Measurements from ENCODE around the gene TENM4.
A peak's percentile ranks its signal among the peaks of the same experiment; 100 is the strongest.

The TENM4 gene

GRCh38 chr11:79039122-79039521 is 401.7 kb downstream of the TENM4 start:
- no peak overlapping the region for H3K4me3 ChIP-seq (ENCODE audit: low read depth, low read length)
- DNase-seq (ENCODE audit: low read depth): no peak
- TF ChIP-seq, protein P1, sequence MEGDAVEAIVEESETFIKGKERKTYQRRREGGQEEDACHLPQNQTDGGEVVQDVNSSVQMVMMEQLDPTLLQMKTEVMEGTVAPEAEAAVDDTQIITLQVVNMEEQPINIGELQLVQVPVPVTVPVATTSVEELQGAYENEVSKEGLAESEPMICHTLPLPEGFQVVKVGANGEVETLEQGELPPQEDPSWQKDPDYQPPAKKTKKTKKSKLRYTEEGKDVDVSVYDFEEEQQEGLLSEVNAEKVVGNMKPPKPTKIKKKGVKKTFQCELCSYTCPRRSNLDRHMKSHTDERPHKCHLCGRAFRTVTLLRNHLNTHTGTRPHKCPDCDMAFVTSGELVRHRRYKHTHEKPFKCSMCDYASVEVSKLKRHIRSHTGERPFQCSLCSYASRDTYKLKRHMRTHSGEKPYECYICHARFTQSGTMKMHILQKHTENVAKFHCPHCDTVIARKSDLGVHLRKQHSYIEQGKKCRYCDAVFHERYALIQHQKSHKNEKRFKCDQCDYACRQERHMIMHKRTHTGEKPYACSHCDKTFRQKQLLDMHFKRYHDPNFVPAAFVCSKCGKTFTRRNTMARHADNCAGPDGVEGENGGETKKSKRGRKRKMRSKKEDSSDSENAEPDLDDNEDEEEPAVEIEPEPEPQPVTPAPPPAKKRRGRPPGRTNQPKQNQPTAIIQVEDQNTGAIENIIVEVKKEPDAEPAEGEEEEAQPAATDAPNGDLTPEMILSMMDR (IDR thresholded peaks at IDR 0.05; ENCODE audit: low read depth, low read length, missing control alignments): no peak

DNA sequence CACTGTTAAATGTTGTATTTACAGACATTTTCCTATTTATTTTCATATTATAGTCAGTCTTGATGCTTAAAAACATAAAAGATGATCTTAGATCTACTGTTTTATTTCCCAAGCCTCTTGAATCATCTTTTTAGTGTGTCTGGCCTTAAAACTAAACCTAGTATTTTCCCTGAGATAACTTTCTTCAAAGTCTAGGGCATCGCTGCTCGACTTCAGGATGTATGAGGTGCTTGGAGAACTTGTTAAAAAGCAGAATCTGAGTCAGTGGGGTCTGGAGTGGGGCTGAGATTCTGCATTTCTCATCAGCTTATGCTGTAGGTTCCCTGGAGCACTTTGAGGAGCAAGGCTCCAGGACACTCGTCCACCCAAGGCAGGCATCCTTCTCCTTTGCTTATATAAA is 404.9 kb downstream of the TENM4 start:
- DNase-seq (ENCODE audit: low read depth): no peak
- TF ChIP-seq, protein P1 (IDR thresholded peaks at IDR 0.05; ENCODE audit: low read depth, low read length, missing control alignments): no peak
- H3K4me3 ChIP-seq (ENCODE audit: low read depth, low read length): no peak overlapping the region

DNA sequence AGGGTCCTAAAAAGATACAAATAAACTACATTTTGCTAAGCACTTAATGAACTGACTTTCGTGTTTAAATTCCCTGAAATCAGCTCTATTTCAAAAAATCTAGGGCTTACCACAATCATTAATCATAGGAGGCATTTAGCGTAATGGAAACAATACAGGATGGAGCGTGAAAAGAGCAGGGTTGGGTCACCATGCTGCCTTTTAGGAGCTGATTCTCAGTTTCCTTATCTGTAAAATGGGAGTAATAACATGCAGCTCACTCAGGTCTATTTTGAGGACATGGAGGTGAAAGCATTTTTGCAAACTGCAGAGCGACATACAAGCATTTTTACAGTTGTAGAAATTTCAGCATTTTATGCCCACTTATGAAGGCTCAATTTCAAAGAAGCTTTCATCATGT is 407.0 kb downstream of the TENM4 start:
- H3K4me3 ChIP-seq (ENCODE audit: low read depth, low read length): no peak overlapping the region
- no peak for DNase-seq (ENCODE audit: low read depth)
- TF ChIP-seq, protein P1 (IDR thresholded peaks at IDR 0.05; ENCODE audit: low read depth, low read length, missing control alignments): no peak

DNA sequence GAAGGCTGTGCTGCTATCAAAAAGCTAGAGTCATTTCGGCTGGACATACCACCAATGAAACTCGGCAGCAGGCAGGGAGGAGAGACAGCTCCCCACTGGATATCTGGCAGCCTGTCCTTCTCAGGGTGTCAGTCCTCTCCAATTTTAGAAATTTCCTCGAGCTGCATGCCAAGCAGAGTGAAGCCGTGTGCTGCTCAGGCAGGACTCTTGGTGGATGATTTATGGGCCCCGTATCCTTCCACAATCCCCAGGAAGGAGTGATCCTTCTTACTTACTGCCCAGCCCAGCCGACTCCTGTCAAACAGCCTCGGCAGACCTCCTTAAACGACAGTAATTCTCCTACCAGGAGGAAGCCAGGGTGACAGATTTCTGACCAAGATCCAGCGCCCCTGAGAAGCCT is 410.4 kb downstream of the TENM4 start:
- TF ChIP-seq, protein P1 (IDR thresholded peaks at IDR 0.05; ENCODE audit: low read depth, low read length, missing control alignments): no peak
- H3K4me3 ChIP-seq (ENCODE audit: low read depth, low read length): no peak overlapping the region
- no peak for DNase-seq (ENCODE audit: low read depth)

GRCh38 chr11:79028225-79028624 is 412.6 kb downstream of the TENM4 start:
- DNase-seq (ENCODE audit: low read depth): no peak
- no peak overlapping the region for H3K4me3 ChIP-seq (ENCODE audit: low read depth, low read length)
- TF ChIP-seq, protein P1 (IDR thresholded peaks at IDR 0.05; ENCODE audit: low read depth, low read length, missing control alignments): no peak

GRCh38 chr11:79026803-79027445 is 413.9 kb downstream of the TENM4 start:
- H3K4me3 ChIP-seq (ENCODE audit: low read depth, low read length): no peak overlapping the region
- DNase-seq (ENCODE audit: low read depth): peak; percentile 2
- TF ChIP-seq, protein P1 (IDR thresholded peaks at IDR 0.05; ENCODE audit: low read depth, low read length, missing control alignments): no peak

- no peak overlapping the region for H3K4me3 ChIP-seq (ENCODE audit: low read depth, low read length)
- TF ChIP-seq, protein P1 (IDR thresholded peaks at IDR 0.05; ENCODE audit: low read depth, low read length, missing control alignments): no peak
- DNase-seq (ENCODE audit: low read depth): no peak
Measured at GRCh38 chr11:79025622-79026021, 415.2 kb downstream of the TENM4 start.
